ENCODE data around the gene DAPK3. TPM values are rescaled to one million over a fixed set of nuclear protein-coding genes. Genes with fewer than 3 reads are reported as not detected.

Gene DAPK3
- total RNA-seq, 2 donors from 2014 or later: 167 to 241 TPM

GRCh38 chr19:3984908-3985642 lies 14.2 kb upstream of the DAPK3 start, which contains the start of gene EEF2:
Gene EEF2, minus strand, starts transcription at chr19:3985463. Its CDS starts 83 bp downstream, at chr19:3985380.
- Histone ChIP-seq H3K4me3 (peak within 1 kb of the TSS; percentile 86), H3K27ac (peak within 1 kb of the TSS; percentile 87 to 94), H3K9me3 (no peaks in the 10 kb centered on the region), H3K27me3 (replicated peaks; ENCODE audit: insufficient read depth) (no peaks in the 10 kb centered on the region), H3K36me3 (peaks cover 40% of the 10 kb centered on the region), H3K4me1 (ENCODE audit: control insufficient read depth in 1 of 2, low read depth in 2 of 2) (peaks cover 32 to 44% of the 10 kb centered on the region in 2 donors)
- ATAC-seq (ENCODE audit: insufficient number of reproducible peaks, low FRiP score, low read depth): peak; percentile 53
- DNase-seq (ENCODE audit: low spot score): peak; percentile 68
- TF ChIP-seq CTCF (IDR thresholded peaks at IDR 0.05): no peak

GRCh38 chr19:3984584-3984907 lies 13.6 kb upstream of the DAPK3 start:
- Histone ChIP-seq H3K4me1 (ENCODE audit: control insufficient read depth in 1 of 2, low read depth in 2 of 2) (peaks cover 32 to 44% of the 10 kb centered on the region in 2 donors), H3K27me3 (replicated peaks; ENCODE audit: insufficient read depth) (no peaks in the 10 kb centered on the region), H3K27ac (peak overlapping the region; percentile 87 to 94), H3K4me3 (peak overlapping the region; percentile 86), H3K9me3 (no peaks in the 10 kb centered on the region), H3K36me3 (peaks cover 46% of the 10 kb centered on the region)
- ATAC-seq (ENCODE audit: insufficient number of reproducible peaks, low FRiP score, low read depth) (no peak), DNase-seq (ENCODE audit: low spot score) (no peak)
- TF ChIP-seq CTCF (IDR thresholded peaks at IDR 0.05): no peak

GRCh38 chr19:3983936-3984583 lies 13.2 kb upstream of the DAPK3 start:
- H3K36me3 ChIP-seq: peaks cover 50% of the 10 kb centered on the region
- TF ChIP-seq CTCF (IDR thresholded peaks at IDR 0.05): no peak
- H3K27me3 ChIP-seq (replicated peaks; ENCODE audit: insufficient read depth): no peaks in the 10 kb centered on the region
- peak overlapping the region; percentile 86 for H3K4me3 ChIP-seq
- DNase-seq (ENCODE audit: low spot score) (no peak), ATAC-seq (ENCODE audit: insufficient number of reproducible peaks, low FRiP score, low read depth) (no peak)
- H3K4me1 ChIP-seq (ENCODE audit: control insufficient read depth in 1 of 2, low read depth in 2 of 2): peaks cover 32 to 44% of the 10 kb centered on the region in 2 donors
- H3K9me3 ChIP-seq: no peaks in the 10 kb centered on the region
- peak overlapping the region; percentile 87 to 94 for H3K27ac ChIP-seq

GRCh38 chr19:3983542-3983914 lies 12.6 kb upstream of the DAPK3 start:
- Histone ChIP-seq H3K36me3 (peaks cover 53% of the 10 kb centered on the region), H3K27me3 (replicated peaks; ENCODE audit: insufficient read depth) (no peaks in the 10 kb centered on the region), H3K9me3 (no peaks in the 10 kb centered on the region), H3K4me1 (ENCODE audit: control insufficient read depth in 1 of 2, low read depth in 2 of 2) (peaks cover 32 to 44% of the 10 kb centered on the region in 2 donors), H3K4me3 (peak overlapping the region; percentile 86), H3K27ac (peak overlapping the region; percentile 87 to 94)
- no peak for DNase-seq (ENCODE audit: low spot score)
- TF ChIP-seq CTCF (IDR thresholded peaks at IDR 0.05): no peak
- ATAC-seq (ENCODE audit: insufficient number of reproducible peaks, low FRiP score, low read depth): no peak

- Histone ChIP-seq H3K9me3 (no peaks in the 10 kb centered on the region), H3K4me3 (peak overlapping the region; percentile 86), H3K36me3 (peaks cover 59% of the 10 kb centered on the region), H3K27ac (peak overlapping the region in 1 of 2 donors; percentile 87), H3K4me1 (ENCODE audit: control insufficient read depth in 1 of 2, low read depth in 2 of 2) (peaks cover 32 to 44% of the 10 kb centered on the region in 2 donors), H3K27me3 (replicated peaks; ENCODE audit: insufficient read depth) (no peaks in the 10 kb centered on the region)
- no peak for ATAC-seq (ENCODE audit: insufficient number of reproducible peaks, low FRiP score, low read depth)
- no peak for TF ChIP-seq CTCF (IDR thresholded peaks at IDR 0.05)
- DNase-seq (ENCODE audit: low spot score): no peak
These were observed 12.0 kb upstream of the DAPK3 start for GRCh38 chr19:3982701-3983541.

All from thoracic aorta (tissue), 2 donors.